H1 (cell line): ENCODE results near the gene POP5. TPM values are rescaled to one million over a fixed set of nuclear protein-coding genes. Genes with fewer than 3 reads are reported as not detected.

Source experiments
- CTCF ChIA-PET: fragments of 300-600 bp; sonication (Branson Sonifier 250); formaldehyde crosslinking; loops from one replicate; lab custom pipeline; 2021; ENCODE audit not compliant: partially characterized antibody; lab: Charles Lee
- POLR2A ChIA-PET: fragments of 300-600 bp; sonication (Branson Sonifier 250); formaldehyde crosslinking; loops from one replicate; lab custom pipeline; 2021; ENCODE audit warnings: inconsistent platforms; ENCODE audit not compliant: partially characterized antibody; lab: Charles Lee
- DNase-seq, 2 experiments: peaks; one replicate each; pipeline versions ENCODE4 v3.0.0 to v3.0.0-alpha.2; 2010 to 2022; ENCODE audit warnings: low spot score in 2 of 2, low read depth in 1 of 2, mixed read lengths in 1 of 2
- FAIRE-seq: peaks from 2 replicates; lab custom pipeline; 2011; peaks lifted over from hg19 to GRCh38; lab: Jason Lieb, UNC
- H2AFZ ChIP-seq: 2 replicates; pipeline ENCODE4 v1.8.1; 2012; ENCODE audit warnings: low read length, inconsistent platforms
- H2AK5ac ChIP-seq: 2 replicates; pipeline ENCODE4 v1.6.1; 2013; ENCODE audit warnings: low read depth, low read length
- H2BK120ac ChIP-seq: replicated peaks from 2 replicates; pipeline ENCODE3; 2013; ENCODE audit warnings: low read depth, low read length, inconsistent platforms
- H2BK12ac ChIP-seq: 2 replicates; pipeline ENCODE4 v1.6.1; 2013; ENCODE audit warnings: low read depth, low read length
- H2BK15ac ChIP-seq: 2 replicates; pipeline ENCODE4 v1.6.1; 2013; ENCODE audit warnings: low read length
- H2BK20ac ChIP-seq: 2 replicates; pipeline ENCODE4 v1.6.1; 2013; ENCODE audit warnings: low read length
- H2BK5ac ChIP-seq: 2 replicates; pipeline ENCODE4 v1.6.1; 2013; ENCODE audit warnings: low read depth, low read length
- H3K14ac ChIP-seq: 2 replicates; pipeline ENCODE4 v1.6.1; 2013; ENCODE audit warnings: inconsistent platforms; ENCODE audit not compliant: insufficient read length
- H3K18ac ChIP-seq: 2 replicates; pipeline ENCODE4 v1.6.1; 2013; ENCODE audit warnings: low read length; ENCODE audit errors: extremely low read depth
- H3K23ac ChIP-seq: 2 replicates; pipeline ENCODE4 v1.6.1; 2013; ENCODE audit warnings: inconsistent platforms; ENCODE audit not compliant: insufficient read length
- H3K23me2 ChIP-seq: 2 replicates; pipeline ENCODE4 v1.6.1; 2013; ENCODE audit warnings: low read depth, low read length
- H3K27ac ChIP-seq: 2 replicates; pipeline ENCODE4 v1.6.1; 2011; ENCODE audit warnings: low read depth, low read length, inconsistent platforms
- H3K27me3 ChIP-seq, 4 experiments: replicated peaks in 1 of 4; 1 replicate in 1 of 4; 2 replicates in 3 of 4; pipeline versions ENCODE4 v1.6.1 to v1.8.1; 2011 to 2013; ENCODE audit warnings: low read length in 3 of 4, mild to moderate bottlenecking in 3 of 4, inconsistent platforms in 2 of 4, mixed read lengths in 2 of 4, moderate library complexity in 1 of 4; ENCODE audit not compliant: control insufficient read depth in 3 of 4, insufficient read depth in 3 of 4; ENCODE audit errors: extremely low read depth in 1 of 4
- H3K36me3 ChIP-seq, 4 experiments: 2 replicates each; pipeline versions ENCODE4 v1.6.1 to v1.8.1; 2011 to 2013; ENCODE audit warnings: mild to moderate bottlenecking in 4 of 4, low read length in 3 of 4, moderate library complexity in 2 of 4, control low read depth in 1 of 4, inconsistent platforms in 1 of 4; ENCODE audit not compliant: insufficient read depth in 4 of 4, control insufficient read depth in 2 of 4
- H3K4ac ChIP-seq: replicated peaks from 2 replicates; pipeline ENCODE3; 2013; ENCODE audit warnings: low read length, low read depth, mixed read lengths, inconsistent platforms; ENCODE audit not compliant: insufficient read length
- H3K4me1 ChIP-seq, 4 experiments: replicated peaks in 1 of 4; 1 replicate in 1 of 4; 2 replicates in 3 of 4; pipeline versions ENCODE4 v1.6.1 to v1.8.1; 2011 to 2013; ENCODE audit warnings: low read length in 3 of 4, inconsistent platforms in 2 of 4, mixed read lengths in 1 of 4; ENCODE audit not compliant: insufficient read depth in 4 of 4, control insufficient read depth in 3 of 4
- H3K4me2 ChIP-seq, 2 experiments: 2 replicates each; pipeline versions ENCODE4 v1.6.1 to v1.8.1; 2011 to 2013; ENCODE audit warnings: low read depth in 2 of 2, low read length in 2 of 2, control low read depth in 1 of 2, inconsistent platforms in 1 of 2, mild to moderate bottlenecking in 1 of 2; ENCODE audit not compliant: insufficient read depth in 1 of 2
- H3K4me3 ChIP-seq, 4 experiments: fragments of 200-600, 300-600 bp in 1 of 4; sonication (generic), shearing (Covaris generic), sonication (Bioruptor Twin) in 1 of 4; 2 replicates each; pipeline versions ENCODE4 v1.5.1 to v1.8.1; 2011 to 2016; ENCODE audit warnings: low read length in 4 of 4, low read depth in 3 of 4, control low read depth in 2 of 4, inconsistent platforms in 2 of 4, mild to moderate bottlenecking in 2 of 4, mixed read lengths in 1 of 4, moderate library complexity in 1 of 4; ENCODE audit not compliant: insufficient read depth in 2 of 4; ENCODE audit errors: extremely low read depth in 1 of 4
- H3K56ac ChIP-seq: replicated peaks from 2 replicates; pipeline ENCODE3; 2013; ENCODE audit warnings: low read depth, mild to moderate bottlenecking, mixed read lengths, low read length, inconsistent platforms; ENCODE audit not compliant: insufficient read length
- H3K79me1 ChIP-seq: 2 replicates; pipeline ENCODE4 v1.6.1; 2013; ENCODE audit warnings: low read depth, low read length, control low read depth
- H3K79me2 ChIP-seq, 2 experiments: 2 replicates each; pipeline versions ENCODE4 v1.6.1 to v1.8.1; 2012 to 2013; ENCODE audit warnings: low read length in 2 of 2, mild to moderate bottlenecking in 2 of 2, inconsistent platforms in 1 of 2; ENCODE audit not compliant: insufficient read depth in 2 of 2, control insufficient read depth in 1 of 2
- H3K9ac ChIP-seq, 4 experiments: replicated peaks in 1 of 4; 1 replicate in 1 of 4; 2 replicates in 3 of 4; pipeline versions ENCODE4 v1.6.1 to v1.8.1; 2011 to 2013; ENCODE audit warnings: low read depth in 3 of 4, low read length in 3 of 4, control low read depth in 2 of 4, mild to moderate bottlenecking in 2 of 4, moderate library complexity in 2 of 4, inconsistent platforms in 1 of 4; ENCODE audit errors: extremely low read depth in 1 of 4
- H3K9me3 ChIP-seq, 2 experiments: 2 replicates each; pipeline versions ENCODE4 v1.6.1 to v1.8.1; 2012 to 2013; ENCODE audit warnings: mild to moderate bottlenecking in 2 of 2, moderate library complexity in 2 of 2, control low read depth in 1 of 2, inconsistent platforms in 1 of 2, low read depth in 1 of 2, low read length in 1 of 2, mixed read lengths in 1 of 2; ENCODE audit not compliant: insufficient read depth in 2 of 2
- H4K20me1 ChIP-seq, 2 experiments: replicated peaks in 1 of 2; 2 replicates each; pipeline versions ENCODE3 to v1.8.1; 2011 to 2013; ENCODE audit warnings: inconsistent platforms in 2 of 2, low read length in 2 of 2, mild to moderate bottlenecking in 1 of 2; ENCODE audit not compliant: insufficient read depth in 2 of 2, control insufficient read depth in 1 of 2
- H4K5ac ChIP-seq: 2 replicates; pipeline ENCODE4 v1.6.1; 2013; ENCODE audit warnings: low read length, low read depth, mixed read lengths, inconsistent platforms; ENCODE audit not compliant: insufficient read length
- H4K8ac ChIP-seq: 2 replicates; pipeline ENCODE4 v1.8.0; 2013; ENCODE audit warnings: mild to moderate bottlenecking, moderate library complexity, low read length, inconsistent platforms; ENCODE audit not compliant: insufficient read depth; ENCODE audit errors: extremely low read depth
- H4K91ac ChIP-seq: replicated peaks from 2 replicates; pipeline ENCODE3; 2013; ENCODE audit warnings: low read length, mixed read lengths, inconsistent platforms; ENCODE audit not compliant: insufficient read length
- CBX5 ChIP-seq: fragments of 300-800, 300-1000 bp; sonication (generic); IDR thresholded peaks from 2 replicates; pipeline ENCODE4 v1.7.1; 2016; ENCODE audit warnings: antibody characterized with exemption, low read length, low read depth
- HDAC6 ChIP-seq: IDR thresholded peaks from one replicate; pipeline ENCODE4 v1.7.1; 2012; ENCODE audit warnings: low read depth, mild to moderate bottlenecking, inconsistent platforms, low read length, moderate library complexity
- POU5F1 ChIP-seq: IDR thresholded peaks from 2 replicates; pipeline ENCODE4 v1.6.1; 2011; ENCODE audit warnings: low read depth, mild to moderate bottlenecking, low read length, moderate library complexity
- SP4 ChIP-seq: IDR thresholded peaks from 2 replicates; pipeline ENCODE4 v1.6.1; 2012; ENCODE audit warnings: low read length, inconsistent platforms
- WGBS, 2 experiments: shearing (Covaris generic) in 1 of 2; methylation state at CpG; one replicate each; pipeline versions ENCODE4 v1.1.6 to v1.1.7; 2013 to 2015; ENCODE audit warnings: low lambda C conversion rate in 2 of 2, mixed read lengths in 2 of 2, inconsistent platforms in 1 of 2, low coverage in 1 of 2, missing lambda C conversion rate in 1 of 2; ENCODE audit not compliant: insufficient replicate concordance in 2 of 2, insufficient coverage in 1 of 2, insufficient read length in 1 of 2; ENCODE audit errors: extremely low coverage in 1 of 2, missing lambda C conversion rate in 1 of 2; 5-methylcytosine and 5-hydroxymethylcytosine counted together
- polyA plus RNA-seq, 7 experiments: library from polyadenylated mRNA; depleted of rRNA in 3 of 7; stranded (reverse) in 5 of 7; unstranded in 2 of 7; fragments of >200 nt in 5 of 7; fragments of 200-250 nt in 2 of 7; gene quantifications; 1 replicate in 5 of 7; 2 replicates in 1 of 7; 4 replicates in 1 of 7; pipeline versions ENCODE4 v1.2.1 to v1.2.3, GENCODE V29; 2011 to 2013; ENCODE audit warnings: missing spikeins in 2 of 7, mixed read lengths in 2 of 7
- total RNA-seq: library from RNA; stranded (reverse); fragmentation: NEBNext Ultra II Directional; extraction: Animal tissue kit (Norgen Biotek cat#: 25700); gene quantifications from 2 replicates; pipeline ENCODE4 v1.2.1, GENCODE V29; 2021

POP5 gene
- total and polyA plus RNA-seq, 2 of the 8 experiments (the other 6 are each of a cell fraction or from before 2014, with no cell fraction given) = 59.7 to 124 TPM

DNA sequence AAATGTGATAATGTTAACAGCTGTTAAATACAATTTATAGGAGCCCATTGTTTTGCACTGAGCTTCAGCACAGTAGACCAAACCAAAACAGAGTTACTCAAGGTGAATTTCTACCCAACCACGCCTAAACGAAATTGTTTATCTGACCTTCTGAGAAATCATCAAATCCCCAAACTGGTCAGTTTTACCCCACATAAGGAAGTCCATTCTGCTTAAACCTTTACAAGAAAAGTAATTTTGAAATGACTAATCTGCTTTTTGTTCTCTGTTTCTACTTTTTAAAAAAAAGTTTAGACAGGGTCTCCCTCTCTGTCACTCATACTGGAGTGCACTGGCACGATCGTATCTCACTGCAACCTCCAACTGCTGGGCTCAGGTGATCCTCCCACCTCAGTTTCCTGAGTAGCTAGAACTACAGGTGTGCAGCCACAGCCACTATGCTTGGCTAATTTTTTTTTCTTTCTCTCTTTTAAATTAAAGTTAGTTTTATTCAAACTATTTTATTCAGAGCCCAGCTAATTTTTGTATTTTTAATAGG is 48.4 kb downstream of the POP5 start:
- POLR2A ChIA-PET = interaction anchor here (0.6 to 7.2 kb wide), 2 partner anchors 36 to 1159 kb away, joined by 3 to 78 read pairs; partner anchors contain the start of gene DYNLL1
- no peak for DNase-seq

More for the DNA sequence above, 48.4 kb downstream of the POP5 start:
- WGBS, 2 experiments = 91% methylated on average over 4 of the region's 4 CpGs; no CpG with 5 or more reads in 1 of the 2 experiments
- Histone ChIP-seq H2BK15ac (no peak overlapping the region), H3K23me2 (peaks cover 3% of the 10 kb centered on the region), H3K4me2 (no peak overlapping the region), H2BK120ac (no peak overlapping the region), H3K79me2 (peaks cover 21 to 34% of the 10 kb centered on the region in 2 experiments), H4K20me1 (peaks cover 8 to 12% of the 10 kb centered on the region in 2 experiments), H2AFZ (no peak overlapping the region), H3K9ac (no peak overlapping the region), H3K27me3 (no peaks in the 10 kb centered on the region), H3K79me1 (peaks cover 4% of the 10 kb centered on the region; the same call in 1 of the 2 replicates), H2BK20ac (no peak overlapping the region), H3K9me3 (no peaks in the 10 kb centered on the region; a peak in 1 of 4 replicates), H4K91ac (no peak overlapping the region), H4K8ac (no peak overlapping the region), H3K27ac (no peak overlapping the region), H4K5ac (no peak overlapping the region), H2BK5ac (no peak overlapping the region), H3K56ac (no peak overlapping the region), H2AK5ac (no peak overlapping the region), H3K4ac (no peak overlapping the region), H3K23ac (no peak overlapping the region), H3K18ac (no peak overlapping the region), H3K14ac (no peak overlapping the region), H3K4me1 (peaks cover 5 to 11% (median 7%) of the 10 kb centered on the region in 4 experiments; a peak in 5 of 7 replicates), H3K4me3 (no peak overlapping the region), H3K36me3 (peaks cover 0 to 13% (median 0%) of the 10 kb centered on the region in 4 experiments; a peak in 1 of 8 replicates), H2BK12ac (no peak overlapping the region)
- no peak for FAIRE-seq
- CTCF ChIA-PET = interaction anchor here (0.7 to 1.0 kb wide), 3 partner anchors 51 to 230 kb away, joined by 3 to 4 read pairs (median 3); partner anchors contain the start of genes SIRT4 and SRSF9
- TF ChIP-seq HDAC6 = no peak
- no peak for TF ChIP-seq POU5F1
- TF ChIP-seq SP4 = no peak
- no peak for TF ChIP-seq CBX5
